HG03066 (cell line): Measurements from ENCODE around the gene ZNF543.

Experiments
- ATAC-seq: cut with Tn5 transposase; IDR thresholded peaks from one replicate; pipeline ENCODE4 v1.9.1; 2021; ENCODE audit warnings: low read depth; ENCODE audit not compliant: unreplicated experiment

Gene ZNF543

DNA sequence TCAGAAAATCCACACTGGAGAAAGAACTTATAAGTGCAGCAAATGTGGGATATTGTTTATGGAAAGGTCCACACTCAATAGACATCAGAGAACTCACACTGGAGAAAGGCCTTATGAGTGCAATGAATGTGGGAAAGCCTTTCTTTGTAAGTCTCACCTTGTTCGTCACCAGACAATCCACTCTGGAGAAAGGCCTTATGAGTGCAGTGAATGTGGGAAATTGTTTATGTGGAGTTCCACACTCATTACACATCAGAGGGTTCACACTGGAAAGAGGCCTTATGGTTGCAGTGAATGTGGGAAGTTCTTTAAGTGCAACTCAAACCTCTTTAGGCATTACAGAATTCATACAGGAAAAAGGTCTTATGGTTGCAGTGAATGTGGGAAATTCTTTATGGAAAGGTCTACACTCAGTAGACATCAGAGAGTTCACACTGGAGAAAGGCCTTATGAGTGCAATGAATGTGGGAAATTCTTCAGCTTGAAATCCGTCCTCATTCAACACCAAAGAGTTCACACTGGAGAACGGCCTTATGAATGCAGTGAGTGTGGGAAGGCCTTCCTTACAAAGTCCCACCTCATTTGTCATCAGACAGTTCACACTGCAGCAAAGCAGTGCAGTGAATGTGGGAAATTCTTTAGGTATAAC, 57.4 kb downstream of the ZNF543 start:
- ATAC-seq = no peak
